GM10266 (cell line): ENCODE measurements around the gene VILL.
"Not testable (repeated sequence)": the region's sequence is repeated elsewhere in the genome, so short reads cannot be mapped to it uniquely, and the experiment has no call there.

Experiments
- DNase-seq: peaks from one replicate; pipeline ENCODE4 v3.0.0; 2012; ENCODE audit errors: extremely low spot score
- TF ChIP-seq, protein P1 (sequence below): IDR thresholded peaks from 2 replicates; pipeline ENCODE4 v1.5.1; 2012; ENCODE audit warnings: mild to moderate bottlenecking, low read depth; ENCODE audit not compliant: control insufficient read depth, insufficient read depth; ENCODE audit errors: missing control alignments

VILL gene

GRCh38 chr3:37971467-37971866 lies 19.1 kb upstream of the VILL start:
- TF ChIP-seq, protein P1, sequence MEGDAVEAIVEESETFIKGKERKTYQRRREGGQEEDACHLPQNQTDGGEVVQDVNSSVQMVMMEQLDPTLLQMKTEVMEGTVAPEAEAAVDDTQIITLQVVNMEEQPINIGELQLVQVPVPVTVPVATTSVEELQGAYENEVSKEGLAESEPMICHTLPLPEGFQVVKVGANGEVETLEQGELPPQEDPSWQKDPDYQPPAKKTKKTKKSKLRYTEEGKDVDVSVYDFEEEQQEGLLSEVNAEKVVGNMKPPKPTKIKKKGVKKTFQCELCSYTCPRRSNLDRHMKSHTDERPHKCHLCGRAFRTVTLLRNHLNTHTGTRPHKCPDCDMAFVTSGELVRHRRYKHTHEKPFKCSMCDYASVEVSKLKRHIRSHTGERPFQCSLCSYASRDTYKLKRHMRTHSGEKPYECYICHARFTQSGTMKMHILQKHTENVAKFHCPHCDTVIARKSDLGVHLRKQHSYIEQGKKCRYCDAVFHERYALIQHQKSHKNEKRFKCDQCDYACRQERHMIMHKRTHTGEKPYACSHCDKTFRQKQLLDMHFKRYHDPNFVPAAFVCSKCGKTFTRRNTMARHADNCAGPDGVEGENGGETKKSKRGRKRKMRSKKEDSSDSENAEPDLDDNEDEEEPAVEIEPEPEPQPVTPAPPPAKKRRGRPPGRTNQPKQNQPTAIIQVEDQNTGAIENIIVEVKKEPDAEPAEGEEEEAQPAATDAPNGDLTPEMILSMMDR = no peak
- DNase-seq = no peak

GRCh38 chr3:37972056-37972455 lies 18.5 kb upstream of the VILL start:
- not testable (repeated sequence) for DNase-seq

DNA sequence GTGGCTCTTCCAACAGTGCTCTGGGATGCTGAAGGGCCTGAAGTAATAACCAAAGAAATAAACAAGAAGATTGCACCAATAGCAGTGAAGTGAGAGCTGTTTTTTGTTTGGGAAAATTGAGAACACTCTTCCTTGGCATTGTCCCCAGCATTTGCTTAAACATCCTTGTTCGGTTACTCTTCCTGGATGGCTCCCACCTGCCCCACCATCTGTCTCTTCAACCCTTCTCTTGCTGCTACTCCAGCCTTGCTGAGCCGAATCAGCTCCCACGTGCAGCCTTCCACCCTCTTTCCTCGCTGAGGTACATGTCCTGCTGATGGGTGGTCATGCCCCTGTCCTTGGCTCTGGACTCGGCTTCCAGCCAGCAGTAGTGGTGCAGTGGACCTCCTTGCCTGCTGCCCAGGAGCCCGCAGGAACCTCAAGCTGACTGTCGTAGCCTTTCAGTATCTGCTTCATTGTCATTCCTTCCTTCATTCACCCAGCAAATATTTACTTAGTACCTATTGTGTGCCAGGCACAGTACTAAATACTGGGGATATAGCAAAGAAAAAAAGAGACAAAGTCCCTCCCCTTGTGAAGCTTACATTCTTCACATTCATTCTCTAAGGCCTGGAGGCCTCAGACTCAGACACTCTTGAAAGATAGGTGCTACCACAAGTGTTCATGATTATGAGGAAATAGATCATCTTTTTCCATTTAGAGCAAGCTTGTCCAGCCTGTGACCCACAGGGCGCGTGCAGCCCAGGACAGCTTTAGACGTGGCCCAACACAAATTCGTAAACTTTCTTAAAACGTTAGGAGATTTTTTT lies 17.1 kb upstream of the VILL start:
- TF ChIP-seq, protein P1 = no peak
- DNase-seq = no peak

DNA sequence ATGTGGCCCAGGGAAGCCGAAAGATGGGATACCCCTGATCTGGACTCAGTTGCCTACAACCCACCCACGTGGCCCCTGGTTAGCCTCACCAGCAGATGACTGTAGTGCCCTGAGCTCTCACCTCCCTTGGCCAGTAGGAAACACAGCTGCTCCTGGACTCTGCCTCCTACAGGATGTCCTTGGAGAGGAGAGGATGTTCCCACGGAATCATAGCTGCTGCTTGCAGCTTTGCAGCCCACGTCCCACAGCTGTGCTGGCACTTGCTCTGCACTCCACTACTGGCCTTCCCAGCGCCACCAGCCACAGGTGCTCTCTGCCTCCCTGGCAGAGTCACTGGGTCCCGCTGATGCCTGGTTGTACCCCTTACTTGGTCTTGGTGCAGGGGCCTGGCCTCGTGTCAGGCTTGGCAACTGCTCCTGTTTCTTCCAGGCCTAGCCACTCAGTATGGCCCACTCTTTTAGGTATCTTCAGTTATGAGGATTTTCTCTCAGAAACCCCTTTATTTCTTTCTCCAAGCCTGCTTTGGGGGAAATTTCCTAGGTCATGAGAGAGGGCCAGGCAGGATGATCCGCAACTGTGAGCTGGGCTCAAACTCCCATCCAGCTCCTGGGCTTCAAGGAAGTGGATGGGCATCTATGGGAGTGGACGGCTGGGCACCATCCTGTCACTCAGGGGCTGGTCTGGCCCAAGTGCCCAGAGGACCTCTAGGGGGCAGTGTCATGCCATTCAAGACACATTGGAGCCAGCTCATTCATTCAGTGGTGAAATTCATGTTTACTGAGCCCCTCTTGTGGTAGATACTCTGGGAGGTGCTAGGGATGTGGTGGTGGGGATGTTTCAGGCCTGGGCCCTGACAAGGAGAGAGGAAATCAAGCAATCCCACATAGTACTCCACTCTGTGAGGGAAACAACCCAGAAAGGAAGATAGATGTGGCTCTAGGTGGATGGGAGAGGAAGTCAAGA lies 16.2 kb upstream of the VILL start:
- DNase-seq = peak; percentile 72
- TF ChIP-seq, protein P1 = peak; percentile 94

- no peak for DNase-seq
- TF ChIP-seq, protein P1 = no peak
Measured at GRCh38 chr3:37979541-37980461, 10.8 kb upstream of the VILL start.

GRCh38 chr3:37980462-37981347 lies 9.9 kb upstream of the VILL start:
- TF ChIP-seq, protein P1 = no peak
- DNase-seq = no peak
